ENCODE results near the gene ZNF426.

Gene ZNF426

DNA sequence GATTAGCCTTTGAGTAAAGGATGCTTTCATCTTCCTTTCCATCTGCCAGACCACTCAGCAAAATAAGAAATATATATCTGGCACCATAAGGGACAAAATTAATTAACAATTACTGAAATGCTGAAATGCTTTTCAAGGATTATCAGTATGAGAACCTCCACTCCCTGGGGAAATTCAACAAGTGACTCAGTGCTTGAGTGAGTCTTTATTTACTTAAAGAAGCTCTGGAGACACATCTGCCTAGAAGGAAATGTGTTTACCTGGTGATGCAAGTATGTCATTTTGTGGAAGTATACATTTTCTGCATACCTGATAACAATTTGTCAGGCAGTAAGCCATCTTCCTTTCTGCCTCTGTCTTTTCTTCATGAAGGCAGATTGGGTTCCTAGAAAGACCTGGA, 63.5 kb downstream of the ZNF426 start:
- no peaks in the 10 kb centered on the region for H3K36me3 ChIP-seq (ENCODE audit: control insufficient read depth, insufficient read depth, low read length)
- H3K4me3 ChIP-seq (ENCODE audit: low read length): no peak overlapping the region
- H3K9me3 ChIP-seq (ENCODE audit: control insufficient read depth, low read length): no peaks in the 10 kb centered on the region
- H3K27me3 ChIP-seq (ENCODE audit: control insufficient read depth, insufficient read depth, low read length): no peaks in the 10 kb centered on the region
- H3K9ac ChIP-seq (ENCODE audit: low read length): no peak overlapping the region
- H3K4me1 ChIP-seq (ENCODE audit: control insufficient read depth, insufficient read depth, low read length): no peaks in the 10 kb centered on the region

Measured in mucosa of stomach (tissue), 1 donor.